Uterus (tissue), 4 donors: ENCODE measurements around the gene HDAC8. TPM values are rescaled to one million over a fixed set of nuclear protein-coding genes. Genes with fewer than 3 reads are reported as not detected.

Source experiments
- DNase-seq, 2 donors: peaks; one replicate each; pipeline ENCODE4 v3.0.0-alpha.2; 2019 to 2020
- H3K27ac ChIP-seq, 2 donors: fragments of 200-600 bp; sonication (generic); 1 replicate in 1 of 2; 2 replicates in 1 of 2; pipeline ENCODE4 v1.5.1; 2016 to 2018
- H3K27me3 ChIP-seq, 2 donors: fragments of 200-600 bp; sonication (generic); one replicate each; pipeline ENCODE4 v1.5.1; 2018 to 2019; ENCODE audit warnings: control low read depth in 1 of 2
- H3K36me3 ChIP-seq, 2 donors: fragments of 200-600 bp; sonication (generic); one replicate each; pipeline ENCODE4 v1.5.1; 2019; ENCODE audit warnings: control low read depth in 1 of 2
- H3K4me1 ChIP-seq, 2 donors: fragments of 200-600 bp; sonication (generic); one replicate each; pipeline ENCODE4 v1.5.1; 2018 to 2019; ENCODE audit warnings: control low read depth in 1 of 2
- H3K4me3 ChIP-seq, 2 donors: fragments of 200-600 bp; sonication (generic); 1 replicate in 1 of 2; 2 replicates in 1 of 2; pipeline ENCODE4 v1.5.1; 2018 to 2019; ENCODE audit warnings: mild to moderate bottlenecking in 1 of 2
- H3K9me3 ChIP-seq, 2 donors: fragments of 200-600 bp; sonication (generic); one replicate each; pipeline ENCODE4 v1.5.1; 2019; ENCODE audit warnings: control low read depth in 1 of 2
- POLR2A ChIP-seq, 2 donors: fragments of 450-650 bp; IDR thresholded peaks; one replicate each; pipeline ENCODE4 v1.6.1; 2016; ENCODE audit warnings: antibody characterized with exemption in 2 of 2, mild to moderate bottlenecking in 1 of 2, moderate library complexity in 1 of 2
- intact Hi-C: fragments of 100-400 bp; cut with DNase I; formaldehyde crosslinking; loops from one replicate; pipeline ENCODE4 v1.15.1; 2023; ENCODE audit warnings: low total_unique reads
- total RNA-seq, 4 donors: library from RNA; depleted of rRNA in 3 of 4; stranded (reverse); fragments of >200 nt in 3 of 4; gene quantifications; one replicate each; pipeline versions ENCODE4 v1.1.0 to v1.2.4, GENCODE V29; 2014 to 2023
- TF ChIP-seq, protein P1 (sequence below), 4 experiments: fragments of 200-600 bp in 2 of 4; fragments of 450-650 bp in 2 of 4; sonication (generic) in 2 of 4; IDR thresholded peaks; one replicate each; pipeline ENCODE4 v1.5.1; 2016 to 2019; ENCODE audit warnings: antibody characterized with exemption in 4 of 4, mild to moderate bottlenecking in 2 of 4, moderate library complexity in 1 of 4
- donor health status: DM: yes; HTN: yes; CAD: no.

The HDAC8 gene
- total RNA-seq, 4 donors from 2014 or later, result 16.2 to 138 (median 43.1) TPM

DNA sequence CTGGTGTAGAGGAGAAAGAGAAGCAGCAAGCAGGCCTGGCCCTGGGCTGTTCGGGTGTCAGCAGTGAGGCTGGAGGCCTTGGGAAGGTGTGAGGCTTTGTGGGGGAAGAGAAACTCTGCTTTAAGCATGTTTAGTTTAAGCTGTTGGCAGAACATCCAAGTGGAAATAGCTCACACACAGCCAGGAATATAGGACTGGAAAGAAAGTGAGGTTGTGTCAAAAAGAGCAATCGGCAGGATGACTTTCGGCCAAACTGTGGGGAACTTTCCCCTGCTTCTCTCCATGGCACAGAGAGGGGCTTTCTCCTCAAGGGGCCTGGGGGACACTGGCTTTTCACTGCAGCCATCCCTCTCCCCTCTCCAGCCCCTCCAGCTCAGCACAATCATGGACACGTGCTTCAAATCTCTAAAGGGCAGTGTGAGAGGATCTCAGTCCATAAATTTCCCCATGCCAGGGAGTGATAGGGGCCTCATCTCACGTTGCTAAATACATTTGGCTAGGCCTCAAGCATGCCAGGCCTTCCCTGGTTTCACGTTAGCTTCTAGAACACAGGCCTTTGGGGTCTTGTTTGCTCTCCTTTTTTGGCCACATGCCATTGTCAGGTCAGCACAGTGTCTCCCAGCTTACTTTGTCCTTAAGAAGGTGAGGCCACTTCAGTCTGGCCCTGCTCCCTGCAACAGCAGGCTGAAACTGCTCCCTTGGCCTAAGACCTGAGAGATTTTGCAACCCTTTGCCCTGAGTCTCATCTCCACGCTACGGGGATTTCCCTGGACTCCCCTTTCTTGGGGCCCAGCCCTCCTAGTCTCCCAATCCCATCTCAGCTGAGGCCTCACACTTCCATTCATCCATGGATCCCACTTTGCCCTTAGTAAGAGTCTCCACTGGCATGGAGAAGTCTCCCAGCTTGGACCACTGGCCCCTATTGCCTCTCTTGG is 258.7 kb downstream of the HDAC8 start:
- no peak overlapping the region for H3K4me3 ChIP-seq
- no peaks in the 10 kb centered on the region for H3K36me3 ChIP-seq
- no peak overlapping the region for H3K27ac ChIP-seq
- TF ChIP-seq, protein P1, sequence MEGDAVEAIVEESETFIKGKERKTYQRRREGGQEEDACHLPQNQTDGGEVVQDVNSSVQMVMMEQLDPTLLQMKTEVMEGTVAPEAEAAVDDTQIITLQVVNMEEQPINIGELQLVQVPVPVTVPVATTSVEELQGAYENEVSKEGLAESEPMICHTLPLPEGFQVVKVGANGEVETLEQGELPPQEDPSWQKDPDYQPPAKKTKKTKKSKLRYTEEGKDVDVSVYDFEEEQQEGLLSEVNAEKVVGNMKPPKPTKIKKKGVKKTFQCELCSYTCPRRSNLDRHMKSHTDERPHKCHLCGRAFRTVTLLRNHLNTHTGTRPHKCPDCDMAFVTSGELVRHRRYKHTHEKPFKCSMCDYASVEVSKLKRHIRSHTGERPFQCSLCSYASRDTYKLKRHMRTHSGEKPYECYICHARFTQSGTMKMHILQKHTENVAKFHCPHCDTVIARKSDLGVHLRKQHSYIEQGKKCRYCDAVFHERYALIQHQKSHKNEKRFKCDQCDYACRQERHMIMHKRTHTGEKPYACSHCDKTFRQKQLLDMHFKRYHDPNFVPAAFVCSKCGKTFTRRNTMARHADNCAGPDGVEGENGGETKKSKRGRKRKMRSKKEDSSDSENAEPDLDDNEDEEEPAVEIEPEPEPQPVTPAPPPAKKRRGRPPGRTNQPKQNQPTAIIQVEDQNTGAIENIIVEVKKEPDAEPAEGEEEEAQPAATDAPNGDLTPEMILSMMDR (IDR thresholded peaks at IDR 0.05), result no peak
- TF ChIP-seq POLR2A (IDR thresholded peaks at IDR 0.05), result no peak
- peaks cover 4 to 10% of the 10 kb centered on the region in 2 donors for H3K27me3 ChIP-seq
- DNase-seq, result no peak
- H3K9me3 ChIP-seq, result no peaks in the 10 kb centered on the region
- intact Hi-C loops, result no loop called here
- H3K4me1 ChIP-seq, result no peaks in the 10 kb centered on the region

DNA sequence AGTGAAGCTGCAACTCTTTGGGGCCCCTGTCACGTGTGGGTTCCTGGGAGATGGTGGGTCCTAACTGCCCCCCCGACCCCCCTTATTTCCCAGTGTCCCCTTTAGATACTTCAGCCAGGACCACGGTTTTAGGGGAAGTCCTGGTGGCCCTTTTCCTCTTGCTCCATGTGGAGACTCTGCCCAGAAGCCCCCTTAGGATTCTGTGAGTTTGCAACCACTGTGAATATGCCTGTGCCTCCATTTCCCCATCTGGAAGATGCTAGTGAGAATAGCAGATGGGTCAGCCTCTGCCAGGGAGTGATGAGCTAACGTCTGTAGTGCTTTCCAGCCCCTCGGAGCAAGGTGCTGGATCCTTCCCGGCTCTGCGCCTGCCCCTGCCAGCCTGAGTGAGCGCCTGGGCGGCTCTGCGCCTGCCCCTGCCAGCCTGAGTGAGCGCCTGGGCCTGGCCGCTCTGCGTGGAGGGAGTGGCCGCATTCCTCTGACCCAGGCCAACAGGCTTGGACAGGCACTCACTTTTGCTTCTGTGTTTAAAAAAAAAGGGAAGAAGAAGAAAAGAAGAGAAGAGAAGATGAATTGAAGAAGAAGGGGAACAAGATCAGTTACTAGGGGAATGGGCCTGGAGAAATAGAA is 260.2 kb downstream of the HDAC8 start:
- intact Hi-C loops, result no loop called here
- TF ChIP-seq, protein P1 (IDR thresholded peaks at IDR 0.05), result no peak
- no peak for TF ChIP-seq POLR2A (IDR thresholded peaks at IDR 0.05)
- H3K9me3 ChIP-seq, result no peaks in the 10 kb centered on the region
- H3K4me1 ChIP-seq, result no peaks in the 10 kb centered on the region
- no peaks in the 10 kb centered on the region for H3K36me3 ChIP-seq
- no peak for DNase-seq
- H3K27ac ChIP-seq, result no peak overlapping the region
- H3K4me3 ChIP-seq, result no peak overlapping the region
- peaks cover 8 to 10% of the 10 kb centered on the region in 2 donors for H3K27me3 ChIP-seq

DNA sequence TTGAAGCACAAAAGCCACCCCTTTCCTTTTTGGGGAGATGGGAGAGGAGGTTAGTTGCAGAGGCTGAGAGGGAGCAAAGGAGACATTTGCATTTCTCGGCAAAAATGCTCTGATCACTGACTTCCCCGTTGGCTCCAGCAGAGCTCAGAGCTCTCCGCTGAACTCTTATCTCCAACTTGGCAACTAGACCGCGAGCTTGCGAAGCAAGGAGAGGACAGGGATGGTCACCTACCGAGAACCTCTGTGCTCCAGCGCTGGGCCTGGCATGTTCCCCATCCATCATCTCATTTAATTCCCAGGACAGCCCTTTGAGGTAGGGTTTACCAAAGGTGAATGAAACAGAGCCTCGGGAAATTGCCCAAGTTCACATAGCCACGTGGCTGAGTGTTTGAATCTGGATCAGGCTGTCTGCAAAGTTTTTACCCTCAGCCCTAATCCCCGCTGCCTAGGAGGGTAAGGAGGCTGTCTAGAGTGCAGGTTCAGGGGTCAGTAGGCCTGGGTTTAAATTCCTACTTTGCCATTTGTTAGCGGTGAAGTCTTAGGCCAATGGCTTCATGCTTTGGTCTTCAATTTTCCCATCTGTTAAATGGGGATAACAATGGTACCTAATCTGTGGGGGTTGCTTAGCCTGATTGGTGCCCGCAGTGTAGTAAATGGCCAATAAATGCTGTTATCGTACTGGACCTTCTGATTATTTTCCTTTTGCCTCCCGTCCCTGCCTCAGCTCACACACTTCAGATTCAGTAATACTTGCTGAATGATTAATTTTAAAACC is 263.2 kb downstream of the HDAC8 start:
- TF ChIP-seq, protein P1 (IDR thresholded peaks at IDR 0.05), result no peak
- no peak for TF ChIP-seq POLR2A (IDR thresholded peaks at IDR 0.05)
- no peaks in the 10 kb centered on the region for H3K9me3 ChIP-seq
- H3K27ac ChIP-seq, result no peak overlapping the region
- H3K4me1 ChIP-seq, result peaks cover 0 to 13% of the 10 kb centered on the region in 2 donors
- H3K4me3 ChIP-seq, result peak overlapping the region; percentile 8 to 27
- H3K36me3 ChIP-seq, result no peaks in the 10 kb centered on the region
- peaks cover 8 to 19% of the 10 kb centered on the region in 2 donors for H3K27me3 ChIP-seq
- intact Hi-C loops, result no loop called here
- DNase-seq, result no peak

DNA sequence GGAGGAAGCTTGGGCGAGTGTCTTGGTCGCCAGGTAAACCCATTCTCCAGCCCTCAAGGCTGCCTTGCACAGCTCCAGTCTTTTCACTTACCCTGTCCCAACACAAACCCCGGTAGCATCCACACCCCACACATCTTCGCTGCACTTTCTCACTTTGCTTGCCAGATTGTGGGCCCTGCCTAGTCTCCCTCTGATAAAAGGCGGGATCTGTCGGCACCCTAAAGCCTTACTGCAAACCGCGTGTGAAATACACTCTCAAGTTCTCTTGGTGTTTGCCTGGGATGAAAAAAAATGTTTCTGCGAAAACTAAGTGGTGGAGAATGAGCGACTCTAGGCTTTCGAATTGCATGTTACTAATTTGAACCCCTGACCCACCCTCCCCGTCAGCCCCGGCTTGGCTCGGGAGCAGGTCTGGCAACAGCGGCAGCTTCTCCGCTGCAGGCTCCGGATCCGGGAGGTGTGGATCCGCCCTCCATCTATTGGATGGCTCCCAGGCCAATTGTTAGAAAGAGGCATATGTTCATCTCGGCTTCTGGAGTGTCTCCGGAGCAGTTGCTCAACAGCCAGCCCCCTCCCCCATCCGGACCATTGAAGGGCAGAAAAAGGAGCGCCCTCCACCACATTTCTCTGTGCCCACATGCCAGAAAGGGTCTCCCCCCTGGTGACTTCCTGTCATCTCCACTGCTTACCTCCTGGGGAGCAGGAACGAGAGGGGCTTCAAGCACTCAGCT is 263.9 kb downstream of the HDAC8 start:
- H3K36me3 ChIP-seq, result no peaks in the 10 kb centered on the region
- TF ChIP-seq, protein P1 (IDR thresholded peaks at IDR 0.05), result no peak
- TF ChIP-seq POLR2A (IDR thresholded peaks at IDR 0.05), result peak in 1 of 2 donors; percentile 17
- H3K9me3 ChIP-seq, result no peaks in the 10 kb centered on the region
- intact Hi-C loops, result no loop called here
- DNase-seq, result peak; percentile 59 to 73
- H3K4me1 ChIP-seq, result peaks cover 0 to 13% of the 10 kb centered on the region in 2 donors
- H3K4me3 ChIP-seq, result peak overlapping the region; percentile 8 to 27
- no peak overlapping the region for H3K27ac ChIP-seq
- H3K27me3 ChIP-seq, result peaks cover 8 to 24% of the 10 kb centered on the region in 2 donors
